GM19395 (cell line): Measurements from ENCODE around the gene PORCN.
"Not testable (repeated sequence)": the region's sequence is repeated elsewhere in the genome, so short reads cannot be mapped to it uniquely, and the experiment has no call there.

Source experiments
- ATAC-seq: cut with Tn5 transposase; IDR thresholded peaks from one replicate; pipeline ENCODE4 v1.9.1; 2021; ENCODE audit warnings: mild to moderate bottlenecking, moderate library complexity; ENCODE audit not compliant: unreplicated experiment

The PORCN gene

DNA sequence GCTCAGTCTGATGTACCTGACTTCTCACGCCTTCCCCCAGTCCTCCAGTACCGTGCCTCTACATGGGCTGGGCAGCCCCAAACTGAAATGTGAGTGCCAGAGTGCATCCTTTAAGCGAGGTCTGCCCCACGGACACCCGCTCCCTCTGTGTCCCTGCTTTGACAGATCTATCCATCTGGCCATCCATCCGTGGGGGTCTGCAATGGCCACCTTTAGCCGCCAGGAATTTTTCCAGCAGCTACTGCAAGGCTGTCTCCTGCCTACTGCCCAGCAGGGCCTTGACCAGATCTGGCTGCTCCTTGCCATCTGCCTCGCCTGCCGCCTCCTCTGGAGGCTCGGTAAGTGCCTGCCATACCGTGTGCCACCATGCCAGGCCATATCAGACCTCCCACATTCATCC, 827 bp downstream of the PORCN start:
- ATAC-seq, result no peak

DNA sequence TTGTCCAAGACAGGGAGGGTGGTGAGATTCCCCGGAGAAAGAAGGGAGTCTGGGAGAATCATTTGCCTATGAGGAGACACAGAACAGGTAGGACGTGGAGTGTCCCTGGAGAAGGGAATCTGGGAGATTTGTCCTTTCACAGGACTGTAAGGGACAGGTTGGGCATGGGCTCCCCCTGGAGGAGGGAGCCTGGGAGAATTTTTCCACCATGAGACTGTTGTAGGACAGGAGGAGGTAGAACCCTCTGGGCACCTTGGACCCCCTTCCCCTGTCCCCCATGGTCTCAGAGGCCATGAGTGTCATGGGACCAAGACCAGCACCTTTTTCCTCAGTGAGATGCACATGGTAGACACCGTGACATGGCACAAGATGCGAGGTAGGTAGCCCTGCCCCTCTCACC, 2.8 kb downstream of the PORCN start:
- no peak for ATAC-seq

GRCh38 chrX:48512371-48512935, 3.7 kb downstream of the PORCN start:
- no peak for ATAC-seq

GRCh38 chrX:48513670-48514069, 4.9 kb downstream of the PORCN start:
- ATAC-seq, result no peak

DNA sequence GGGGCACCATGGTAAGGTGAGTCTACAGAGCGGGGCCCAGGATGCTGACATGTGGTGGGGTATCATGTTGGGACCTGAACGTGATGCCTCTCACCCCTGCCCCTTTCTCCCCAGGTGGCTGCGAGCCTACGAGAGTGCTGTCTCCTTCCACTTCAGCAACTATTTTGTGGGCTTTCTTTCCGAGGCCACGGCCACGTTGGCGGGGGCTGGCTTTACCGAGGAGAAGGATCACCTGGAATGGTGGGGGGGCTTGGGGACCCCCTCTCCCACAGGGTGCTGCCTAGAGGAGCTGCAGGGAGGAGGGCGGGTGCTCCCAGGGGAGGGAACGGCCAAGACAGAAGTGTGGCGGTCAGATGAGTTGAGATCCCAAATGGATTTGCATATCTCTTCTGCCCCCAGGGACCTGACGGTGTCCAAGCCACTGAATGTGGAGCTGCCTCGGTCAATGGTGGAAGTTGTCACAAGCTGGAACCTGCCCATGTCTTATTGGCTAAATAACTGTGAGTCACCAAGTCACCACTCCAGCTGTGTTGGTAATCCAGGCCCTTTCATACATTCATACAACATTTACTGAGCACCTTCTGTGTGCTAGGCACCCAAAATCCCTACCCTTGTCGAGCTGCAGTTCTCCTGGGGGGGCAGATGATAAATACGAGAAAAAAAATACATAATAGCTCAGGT, 5.5 kb downstream of the PORCN start:
- ATAC-seq, result no peak

GRCh38 chrX:48514868-48515460, 6.2 kb downstream of the PORCN start:
- no peak for ATAC-seq

GRCh38 chrX:48515842-48516241, 7.0 kb downstream of the PORCN start:
- no peak for ATAC-seq

DNA sequence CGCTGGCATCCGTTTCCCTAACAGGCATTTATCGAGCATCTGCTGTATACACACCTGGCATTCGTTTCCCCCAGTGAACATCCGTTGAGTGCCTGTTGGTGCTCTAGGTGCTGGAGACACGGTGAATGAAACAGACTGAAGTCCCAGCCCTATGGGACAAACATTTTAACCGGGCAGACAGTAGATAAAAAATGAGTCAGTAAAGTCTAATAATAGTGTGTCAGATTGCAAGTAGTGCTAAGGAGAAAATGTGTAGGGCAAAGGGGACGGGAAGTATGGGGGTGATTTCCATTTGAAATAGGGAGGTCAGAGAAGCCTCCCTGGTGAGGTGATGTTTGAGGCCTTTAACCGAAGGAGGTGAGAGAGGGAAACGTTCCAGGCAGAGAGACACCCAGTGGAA, 7.5 kb downstream of the PORCN start:
- ATAC-seq, result no peak

DNA sequence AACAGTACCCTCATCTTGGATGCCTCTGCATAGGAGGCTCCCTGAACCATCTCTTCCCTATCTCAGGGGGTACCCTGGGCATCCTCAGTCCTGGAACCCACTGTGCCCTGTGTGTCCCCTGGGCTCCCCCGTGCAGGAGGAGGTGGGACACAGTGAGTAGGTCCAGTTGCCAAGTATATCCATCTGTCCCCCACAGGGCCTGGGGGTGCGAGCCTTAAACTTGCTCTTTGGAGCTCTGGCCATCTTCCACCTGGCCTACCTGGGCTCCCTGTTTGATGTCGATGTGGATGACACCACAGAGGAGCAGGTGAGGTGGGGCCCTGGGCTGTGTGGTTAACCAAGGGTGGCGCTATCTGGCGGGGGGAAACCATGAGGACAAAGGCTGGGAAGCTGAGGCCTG, 8.2 kb downstream of the PORCN start:
- ATAC-seq, result no peak

DNA sequence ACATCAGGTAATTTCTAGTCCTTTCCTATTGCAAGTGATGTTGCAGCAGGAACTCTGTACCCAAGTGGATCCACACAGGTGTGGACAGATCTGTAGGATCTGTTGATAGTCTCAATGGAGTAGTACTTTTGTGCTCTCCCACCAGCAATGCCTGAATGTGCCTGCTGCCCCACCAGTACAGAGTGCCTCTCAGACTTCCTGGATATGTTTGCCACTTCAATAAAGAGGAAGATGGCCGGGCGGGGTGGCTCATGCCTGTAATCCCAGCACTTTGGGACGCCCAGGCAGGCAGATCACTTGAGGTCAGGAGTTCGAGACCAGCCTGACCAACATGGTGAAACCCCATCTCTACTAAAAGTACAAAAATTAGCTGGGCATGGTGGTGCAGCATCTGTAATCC, 10.7 kb downstream of the PORCN start:
- not testable (repeated sequence) for ATAC-seq

DNA sequence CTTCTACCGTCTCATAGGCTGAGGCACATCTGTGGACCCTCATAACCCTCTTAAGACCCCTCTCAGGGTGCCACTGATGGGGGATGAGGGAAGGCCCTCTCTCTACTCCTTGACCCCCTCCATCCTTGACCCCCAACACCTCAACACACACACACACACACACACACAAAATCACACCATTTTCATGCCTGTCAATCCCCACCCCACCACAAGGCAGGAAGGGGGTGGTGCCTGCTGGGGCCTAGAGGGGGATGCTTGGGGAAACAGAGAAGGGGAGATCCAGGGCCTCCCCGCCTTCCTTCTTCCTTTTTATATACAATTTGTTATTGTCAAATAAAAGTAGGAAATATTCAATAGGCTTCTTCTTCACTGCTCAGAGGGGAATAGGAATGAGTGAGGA, 11.7 kb downstream of the PORCN start:
- no peak for ATAC-seq

DNA sequence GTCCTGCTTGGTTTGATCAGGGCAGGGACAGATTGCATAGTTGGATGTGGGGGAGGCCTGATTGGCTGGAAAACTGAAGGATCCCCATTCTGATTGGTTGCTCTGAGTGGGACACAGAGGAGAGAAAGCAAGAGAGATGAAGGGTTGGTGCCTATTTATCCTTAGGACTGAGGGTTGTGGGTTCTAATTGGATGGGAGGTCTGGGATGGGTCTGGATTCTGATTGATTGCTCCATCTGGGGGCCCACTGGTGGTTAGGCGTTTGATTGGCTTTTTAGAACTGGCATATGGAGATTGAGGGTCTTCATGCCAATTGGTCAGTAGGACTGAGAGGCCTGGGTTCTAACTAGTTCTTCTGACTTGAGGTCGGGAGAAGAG, 12.2 kb downstream of the PORCN start:
- no peak for ATAC-seq

DNA sequence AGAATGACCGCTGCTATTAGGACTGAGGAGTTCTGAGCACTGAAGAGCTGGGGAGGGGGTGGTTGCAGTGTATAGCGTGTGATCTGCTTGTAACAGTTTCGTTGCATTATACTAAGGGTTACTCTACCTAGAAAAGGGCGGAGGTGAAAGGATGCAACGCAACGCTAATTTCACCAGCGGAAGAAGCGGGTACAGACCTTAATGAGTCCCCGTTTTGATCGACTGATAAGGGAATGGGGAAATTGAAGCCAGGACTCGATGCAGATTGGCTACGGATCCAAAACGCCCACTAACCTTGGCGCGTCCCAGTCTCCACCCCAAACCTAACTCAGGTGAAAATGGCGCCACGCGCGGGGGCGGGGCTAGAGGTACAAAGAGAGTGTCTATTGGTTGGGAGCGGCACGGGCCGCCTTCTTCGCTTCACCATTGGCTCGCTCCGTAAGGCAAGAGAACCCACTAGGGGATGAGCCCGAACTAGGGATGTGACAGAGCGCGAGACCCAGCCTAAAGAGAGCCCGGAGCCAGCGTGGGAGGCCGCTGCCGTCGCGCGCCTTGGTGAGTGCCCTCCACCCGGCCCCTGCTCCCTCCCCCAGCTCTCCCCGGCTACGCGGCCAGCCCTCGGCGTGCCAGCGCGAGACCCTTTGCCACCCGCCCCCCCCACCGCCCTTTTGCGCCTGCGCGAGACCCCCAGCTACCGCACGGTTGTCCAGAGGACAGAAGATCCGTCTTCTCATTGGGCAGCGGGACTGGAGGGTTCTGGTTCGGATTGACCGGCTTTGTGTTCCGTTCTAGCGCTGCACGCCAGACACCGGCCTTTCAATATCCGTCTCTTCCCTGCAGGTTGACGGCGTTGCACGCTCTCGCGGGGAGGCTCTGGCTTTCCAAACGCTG, 12.8 kb downstream of the PORCN start, which contains the start of gene EBP:
Gene EBP (plus strand): TSS at position 456 of the 891 bp plus-strand sequence. CDS start 1,964 bp downstream, outside the sequence.
- ATAC-seq, result peak; percentile 94

GRCh38 chrX:48522291-48522690, 13.5 kb downstream of the PORCN start:
- no peak for ATAC-seq

DNA sequence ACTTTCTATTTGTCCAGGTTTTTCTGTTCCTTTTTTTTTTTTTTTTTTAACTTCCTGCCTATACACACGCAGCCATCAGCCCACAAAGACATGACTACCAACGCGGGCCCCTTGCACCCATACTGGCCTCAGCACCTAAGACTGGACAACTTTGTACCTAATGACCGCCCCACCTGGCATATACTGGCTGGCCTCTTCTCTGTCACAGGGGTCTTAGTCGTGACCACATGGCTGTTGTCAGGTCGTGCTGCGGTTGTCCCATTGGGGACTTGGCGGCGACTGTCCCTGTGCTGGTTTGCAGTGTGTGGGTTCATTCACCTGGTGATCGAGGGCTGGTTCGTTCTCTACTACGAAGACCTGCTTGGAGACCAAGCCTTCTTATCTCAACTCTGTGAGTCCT, 14.9 kb downstream of the PORCN start:
- ATAC-seq, result no peak

DNA sequence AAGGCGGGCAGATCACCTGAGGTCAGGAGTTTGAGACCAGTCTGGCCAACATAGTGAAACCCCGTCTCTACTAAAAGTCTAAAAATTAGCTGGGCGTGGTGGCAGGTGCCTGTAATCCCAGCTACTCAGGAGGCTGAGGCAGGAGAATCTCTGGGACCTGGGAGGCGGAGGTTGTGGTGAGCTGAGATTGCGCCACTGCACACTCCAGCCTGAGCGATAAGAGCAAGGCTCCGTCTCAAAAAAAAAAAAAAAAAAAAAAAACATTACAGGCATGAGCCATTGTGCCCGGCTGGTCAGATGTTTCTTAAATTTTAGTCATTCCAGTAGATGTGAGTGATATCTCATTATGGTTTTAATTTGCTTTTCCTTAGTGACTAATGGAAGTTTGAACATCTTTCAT, 17.1 kb downstream of the PORCN start:
- ATAC-seq, result not testable (repeated sequence)

DNA sequence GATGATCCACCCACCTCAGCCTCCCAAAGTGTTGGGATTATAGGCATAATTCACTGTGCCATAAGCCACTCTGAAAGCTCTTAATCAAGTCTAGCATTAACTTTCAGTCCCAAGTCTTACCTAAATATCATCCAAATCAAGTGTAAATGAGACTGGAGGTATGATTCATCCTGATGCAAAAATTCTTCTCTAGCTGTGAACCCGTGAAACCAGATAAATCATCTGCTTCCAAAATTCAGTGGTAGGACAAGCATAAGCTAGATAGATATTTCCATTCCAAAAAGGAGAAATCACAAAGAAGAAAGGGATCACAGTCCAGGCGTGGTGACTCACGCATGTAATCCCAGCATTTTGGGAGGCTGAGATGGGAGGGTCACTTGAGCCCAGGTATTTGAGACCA, 21.9 kb downstream of the PORCN start:
- no peak for ATAC-seq

DNA sequence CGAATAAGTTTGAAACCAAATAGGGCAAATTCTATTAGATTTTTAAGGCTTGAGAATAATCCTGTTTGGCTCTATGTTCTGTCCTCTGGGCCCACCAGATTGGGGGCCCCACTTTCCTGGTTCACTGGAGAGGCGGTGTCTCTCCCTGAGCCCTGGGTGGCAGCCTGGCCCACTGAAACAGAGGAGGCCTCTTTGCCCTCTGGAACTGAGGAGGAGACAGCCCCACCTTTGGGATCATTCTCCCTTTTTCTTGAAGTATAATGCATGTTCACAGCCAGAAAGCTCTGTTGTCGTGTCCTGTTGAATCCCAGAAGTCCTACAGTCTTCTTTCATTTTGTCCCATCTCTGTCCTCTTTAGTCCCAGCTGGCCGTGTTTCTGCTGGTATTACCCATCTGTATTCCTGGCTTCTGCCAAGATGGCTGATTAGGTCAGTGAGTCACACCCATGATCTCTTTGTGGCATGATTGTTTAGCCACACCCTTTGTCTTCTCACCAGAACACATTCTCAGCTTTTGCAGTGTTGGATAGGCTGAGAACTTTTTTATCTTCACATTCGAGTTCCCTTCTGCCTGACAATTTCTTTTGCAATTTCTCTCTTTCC, 22.7 kb downstream of the PORCN start:
- no peak for ATAC-seq

- no peak for ATAC-seq
Observed at GRCh38 chrX:48532161-48532560, 23.4 kb downstream of the PORCN start.

- ATAC-seq, result no peak
Observed at GRCh38 chrX:48533165-48533564, 24.4 kb downstream of the PORCN start.
